Measurements from ENCODE around the gene OR2V1. TPM values are rescaled to one million over a fixed set of nuclear protein-coding genes. Genes with fewer than 3 reads are reported as not detected.

The OR2V1 gene
- total and polyA plus RNA-seq, 8 donors, result 0.06 TPM; not detected in 6

- Histone ChIP-seq H3K9me3 (no peaks in the 10 kb centered on the region), H3K36me3 (no peaks in the 10 kb centered on the region), H3K4me3 (no peak overlapping the region), H3K27me3 (peaks cover 33 to 94% of the 10 kb centered on the region in 2 donors), H3K4me1 (no peaks in the 10 kb centered on the region), H3K27ac (no peak overlapping the region)
- no peak for TF ChIP-seq CTCF (IDR thresholded peaks at IDR 0.05)
- intact Hi-C loops (cut with DNase I), result no loop called here
- ATAC-seq, result no peak
- DNase-seq, result no peak
Measured at GRCh38 chr5:181112476-181112875, 18.5 kb downstream of the OR2V1 start.

- no peaks in the 10 kb centered on the region for H3K9me3 ChIP-seq
- H3K27ac ChIP-seq, result no peak overlapping the region
- no peaks in the 10 kb centered on the region for H3K36me3 ChIP-seq
- H3K4me1 ChIP-seq, result no peaks in the 10 kb centered on the region
- ATAC-seq, result no peak
- peaks cover 21 to 94% of the 10 kb centered on the region in 2 donors for H3K27me3 ChIP-seq
- no peak for TF ChIP-seq CTCF (IDR thresholded peaks at IDR 0.05)
- no peak for DNase-seq
- intact Hi-C loops (cut with DNase I), result no loop called here
- no peak overlapping the region for H3K4me3 ChIP-seq
Measured at GRCh38 chr5:181111010-181111409, 20.0 kb downstream of the OR2V1 start.

GRCh38 chr5:181109489-181110013, 21.4 kb downstream of the OR2V1 start:
- no peak for TF ChIP-seq CTCF (IDR thresholded peaks at IDR 0.05)
- ATAC-seq, result no peak
- no peaks in the 10 kb centered on the region for H3K9me3 ChIP-seq
- H3K4me1 ChIP-seq, result no peaks in the 10 kb centered on the region
- no peak overlapping the region for H3K4me3 ChIP-seq
- intact Hi-C loops (cut with DNase I), result no loop called here
- no peaks in the 10 kb centered on the region for H3K36me3 ChIP-seq
- H3K27me3 ChIP-seq, result peaks cover 7 to 94% of the 10 kb centered on the region in 2 donors
- H3K27ac ChIP-seq, result no peak overlapping the region
- no peak for DNase-seq

GRCh38 chr5:181108578-181109165, 22.3 kb downstream of the OR2V1 start:
- ATAC-seq, result no peak
- intact Hi-C loops (cut with DNase I), result no loop called here
- H3K9me3 ChIP-seq, result no peaks in the 10 kb centered on the region
- no peak for DNase-seq
- no peaks in the 10 kb centered on the region for H3K36me3 ChIP-seq
- TF ChIP-seq CTCF (IDR thresholded peaks at IDR 0.05), result no peak
- H3K27ac ChIP-seq, result no peak overlapping the region
- peaks cover 0 to 92% of the 10 kb centered on the region in 2 donors for H3K27me3 ChIP-seq
- H3K4me1 ChIP-seq, result no peaks in the 10 kb centered on the region
- H3K4me3 ChIP-seq, result no peak overlapping the region

GRCh38 chr5:181107699-181108098, 23.3 kb downstream of the OR2V1 start:
- intact Hi-C loops (cut with DNase I), result no loop called here
- Histone ChIP-seq H3K36me3 (no peaks in the 10 kb centered on the region), H3K4me1 (no peaks in the 10 kb centered on the region), H3K27me3 (peaks cover 0 to 84% of the 10 kb centered on the region in 2 donors), H3K4me3 (no peak overlapping the region), H3K9me3 (no peaks in the 10 kb centered on the region), H3K27ac (no peak overlapping the region)
- no peak for TF ChIP-seq CTCF (IDR thresholded peaks at IDR 0.05)
- DNase-seq (no peak), ATAC-seq (no peak)
